Testis (tissue), 3 donors: ENCODE results near the gene SHROOM3. TPM values are rescaled to one million over a fixed set of nuclear protein-coding genes. Genes with fewer than 3 reads are reported as not detected.

Source experiments
- DNase-seq: peaks from one replicate; pipeline ENCODE4 v3.0.0-alpha.2; 2019
- H3K27ac ChIP-seq, 2 donors: fragments of 200-600 bp; sonication (generic); one replicate each; pipeline ENCODE4 v1.5.1; 2019
- H3K27me3 ChIP-seq: fragments of 200-600 bp; sonication (generic); one replicate; pipeline ENCODE4 v1.5.1; 2019
- H3K36me3 ChIP-seq: fragments of 200-600 bp; sonication (generic); one replicate; pipeline ENCODE4 v1.5.1; 2017; ENCODE audit warnings: low read depth; ENCODE audit errors: missing control alignments
- H3K4me1 ChIP-seq: fragments of 200-600 bp; sonication (generic); one replicate; pipeline ENCODE4 v1.5.1; 2019
- H3K4me3 ChIP-seq, 2 donors: fragments of 200-600 bp; sonication (generic); one replicate each; pipeline ENCODE4 v1.5.1; 2017 to 2019
- H3K9me3 ChIP-seq: fragments of 200-600 bp; sonication (generic); one replicate; pipeline ENCODE4 v1.5.1; 2017
- POLR2A ChIP-seq: fragments of 450-650 bp; IDR thresholded peaks from one replicate; pipeline ENCODE4 v1.6.1; 2017; ENCODE audit warnings: antibody characterized with exemption, mild to moderate bottlenecking, moderate library complexity
- WGBS, 2 donors: methylation state at CpG; one replicate each; pipeline ENCODE4 v1.1.5; 2018; 5-methylcytosine and 5-hydroxymethylcytosine counted together
- intact Hi-C: fragments of 100-400 bp; cut with DNase I; formaldehyde crosslinking; loops from one replicate; pipeline ENCODE4 v1.15.1; 2023; ENCODE audit warnings: low total_unique reads
- polyA plus RNA-seq: library from polyadenylated mRNA; stranded (reverse); fragments of 350-450 nt; fragmentation: Illumina TruSeq; extraction: RNeasy Lipid Tissue Mini Kit (QIAGEN cat#74804); gene quantifications from one replicate; pipeline ENCODE4 v1.2.3, GENCODE V29; 2014; ENCODE audit warnings: low read depth, low replicate concordance; ENCODE audit not compliant: insufficient read depth
- total RNA-seq, 2 donors: library from RNA; depleted of rRNA; stranded (reverse); fragments of >200 nt; gene quantifications; one replicate each; pipeline ENCODE4 v1.2.3, GENCODE V29; 2016
- TF ChIP-seq, protein P1 (sequence below), 3 experiments: fragments of 450-650 bp in 2 of 3; fragments of 200-600 bp in 1 of 3; sonication (generic) in 1 of 3; IDR thresholded peaks; one replicate each; pipeline ENCODE4 v1.5.1; 2016 to 2019; ENCODE audit warnings: antibody characterized with exemption in 3 of 3, mild to moderate bottlenecking in 2 of 3, moderate library complexity in 1 of 3

SHROOM3 gene
- total and polyA plus RNA-seq, 3 donors from 2014 or later: 3.9 to 7.2 (median 6.4) TPM

DNA sequence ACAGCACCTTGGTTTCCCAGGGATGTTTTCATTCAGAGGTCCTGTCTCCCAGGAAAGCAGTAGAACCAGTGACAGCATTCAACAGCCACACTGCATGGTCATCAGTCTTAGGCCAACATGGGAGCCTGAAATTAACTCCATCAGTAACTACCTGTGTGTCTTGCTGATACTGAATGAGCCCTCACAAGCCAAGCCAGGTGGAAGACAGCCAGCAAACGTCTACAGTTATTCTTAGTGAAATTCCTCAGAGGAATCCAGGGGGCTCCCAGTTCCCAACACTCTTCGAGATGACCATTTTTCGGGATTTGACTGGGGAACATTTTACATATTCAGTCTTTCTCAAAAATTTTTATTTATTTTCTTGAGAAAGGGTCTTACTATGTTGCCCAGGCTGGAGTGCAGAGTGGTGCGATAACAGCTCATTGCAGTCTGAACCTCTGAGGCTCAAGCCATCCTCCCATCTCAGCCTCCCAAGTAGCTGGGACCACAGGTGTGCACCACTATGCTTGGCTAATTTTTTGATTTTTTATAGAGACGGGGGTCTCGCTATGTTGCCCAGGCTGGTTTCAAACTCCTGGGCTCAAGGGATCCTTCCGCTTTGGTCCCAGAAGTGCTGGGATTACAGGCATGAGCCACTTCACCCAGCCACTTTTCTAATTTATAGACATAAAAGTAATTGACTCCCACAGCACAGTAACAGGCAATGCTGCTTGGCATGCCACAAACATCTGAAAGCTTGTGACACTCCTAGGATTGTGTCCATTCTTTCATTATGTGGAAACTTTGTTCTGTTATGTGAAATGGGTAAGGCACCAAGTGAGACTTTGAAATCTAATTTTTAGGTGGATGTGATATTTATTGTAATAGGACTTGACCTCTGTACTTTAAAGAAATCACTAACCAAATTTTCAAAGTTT lies 346.0 kb downstream of the SHROOM3 start:
- Histone ChIP-seq H3K4me1 (no peaks in the 10 kb centered on the region), H3K36me3 (no peaks in the 10 kb centered on the region), H3K9me3 (no peaks in the 10 kb centered on the region), H3K27ac (no peak overlapping the region), H3K27me3 (no peaks in the 10 kb centered on the region), H3K4me3 (no peak overlapping the region)
- no peak for DNase-seq
- 88 to 95% methylated on average over 7 of the region's 7 CpGs for WGBS, 2 donors
- intact Hi-C loops: no loop called here
- TF ChIP-seq POLR2A: no peak
- TF ChIP-seq, protein P1, sequence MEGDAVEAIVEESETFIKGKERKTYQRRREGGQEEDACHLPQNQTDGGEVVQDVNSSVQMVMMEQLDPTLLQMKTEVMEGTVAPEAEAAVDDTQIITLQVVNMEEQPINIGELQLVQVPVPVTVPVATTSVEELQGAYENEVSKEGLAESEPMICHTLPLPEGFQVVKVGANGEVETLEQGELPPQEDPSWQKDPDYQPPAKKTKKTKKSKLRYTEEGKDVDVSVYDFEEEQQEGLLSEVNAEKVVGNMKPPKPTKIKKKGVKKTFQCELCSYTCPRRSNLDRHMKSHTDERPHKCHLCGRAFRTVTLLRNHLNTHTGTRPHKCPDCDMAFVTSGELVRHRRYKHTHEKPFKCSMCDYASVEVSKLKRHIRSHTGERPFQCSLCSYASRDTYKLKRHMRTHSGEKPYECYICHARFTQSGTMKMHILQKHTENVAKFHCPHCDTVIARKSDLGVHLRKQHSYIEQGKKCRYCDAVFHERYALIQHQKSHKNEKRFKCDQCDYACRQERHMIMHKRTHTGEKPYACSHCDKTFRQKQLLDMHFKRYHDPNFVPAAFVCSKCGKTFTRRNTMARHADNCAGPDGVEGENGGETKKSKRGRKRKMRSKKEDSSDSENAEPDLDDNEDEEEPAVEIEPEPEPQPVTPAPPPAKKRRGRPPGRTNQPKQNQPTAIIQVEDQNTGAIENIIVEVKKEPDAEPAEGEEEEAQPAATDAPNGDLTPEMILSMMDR (IDR thresholded peaks at IDR 0.05): no peak

DNA sequence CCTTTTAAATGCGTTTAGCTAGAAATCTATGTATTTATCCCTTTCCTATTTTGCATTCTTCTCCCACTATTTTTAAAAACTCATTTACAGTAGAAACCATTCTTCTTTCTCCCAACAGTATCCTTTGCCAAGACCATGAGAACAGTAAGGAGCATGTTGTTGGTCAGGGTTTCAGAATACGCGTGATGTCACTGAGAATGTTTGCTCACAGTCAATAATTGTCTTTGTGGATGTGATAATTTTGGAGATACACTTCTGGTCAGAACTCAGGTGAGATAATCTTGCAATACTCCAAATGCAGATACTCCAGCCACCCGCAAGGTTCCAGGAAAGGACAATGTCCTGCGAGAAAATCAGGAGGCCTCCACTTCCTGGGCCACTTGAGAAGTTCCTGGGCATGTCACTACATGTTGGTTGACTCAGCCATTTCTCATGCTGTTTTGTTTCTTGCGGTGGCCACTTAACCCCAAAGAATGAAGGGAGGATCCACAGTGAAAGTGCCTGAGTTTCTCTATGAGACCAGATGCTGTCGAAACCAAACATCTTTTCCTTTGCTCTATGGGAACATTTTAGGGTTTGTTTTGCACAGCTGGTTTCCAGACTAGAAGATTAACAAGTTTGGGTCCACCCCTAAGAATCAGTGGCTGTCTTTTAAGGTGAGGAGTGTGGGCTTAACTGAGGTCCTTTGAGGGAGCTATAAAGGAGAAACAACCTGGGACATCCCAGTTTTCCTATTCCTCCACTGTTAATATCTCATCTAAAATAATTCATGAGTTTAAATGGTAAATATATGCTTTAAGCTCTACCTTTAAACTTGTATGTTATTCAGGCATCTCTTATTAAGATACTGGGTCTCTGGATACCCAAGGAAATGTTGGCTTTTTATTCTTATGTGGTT lies 346.9 kb downstream of the SHROOM3 start:
- no peak for TF ChIP-seq POLR2A
- no peak for DNase-seq
- Histone ChIP-seq H3K4me1 (no peaks in the 10 kb centered on the region), H3K27ac (no peak overlapping the region), H3K4me3 (no peak overlapping the region), H3K36me3 (no peaks in the 10 kb centered on the region), H3K27me3 (no peaks in the 10 kb centered on the region), H3K9me3 (no peaks in the 10 kb centered on the region)
- intact Hi-C loops: no loop called here
- WGBS, 2 donors: 88 to 96% methylated on average over 7 of the region's 7 CpGs

DNA sequence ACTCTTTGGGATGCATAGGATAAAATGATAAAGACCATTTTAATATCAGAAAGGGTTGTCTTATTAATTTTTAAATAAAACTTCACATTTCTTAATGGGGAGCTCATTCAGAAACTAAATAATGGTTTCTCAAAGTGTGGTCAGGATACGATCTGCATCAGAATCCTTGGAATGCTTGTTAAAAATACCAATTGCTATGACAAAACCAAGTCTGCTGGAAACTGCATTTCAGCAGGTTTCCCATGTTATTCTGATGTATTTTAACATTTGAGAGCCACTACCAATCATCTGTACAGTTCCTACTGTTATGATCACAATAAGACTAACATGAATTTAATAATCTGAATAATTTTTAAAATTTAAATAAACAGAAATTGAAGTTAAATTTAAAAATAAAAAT lies 347.8 kb downstream of the SHROOM3 start:
- intact Hi-C loops: no loop called here
- Histone ChIP-seq H3K27ac (no peak overlapping the region), H3K4me3 (no peak overlapping the region), H3K4me1 (no peaks in the 10 kb centered on the region), H3K9me3 (no peaks in the 10 kb centered on the region), H3K27me3 (no peaks in the 10 kb centered on the region), H3K36me3 (no peaks in the 10 kb centered on the region)
- DNase-seq: no peak
- TF ChIP-seq POLR2A: no peak
- TF ChIP-seq, protein P1 (IDR thresholded peaks at IDR 0.05): no peak
- WGBS, 2 donors: 48 to 83% methylated on average over 1 of the region's 1 CpG

DNA sequence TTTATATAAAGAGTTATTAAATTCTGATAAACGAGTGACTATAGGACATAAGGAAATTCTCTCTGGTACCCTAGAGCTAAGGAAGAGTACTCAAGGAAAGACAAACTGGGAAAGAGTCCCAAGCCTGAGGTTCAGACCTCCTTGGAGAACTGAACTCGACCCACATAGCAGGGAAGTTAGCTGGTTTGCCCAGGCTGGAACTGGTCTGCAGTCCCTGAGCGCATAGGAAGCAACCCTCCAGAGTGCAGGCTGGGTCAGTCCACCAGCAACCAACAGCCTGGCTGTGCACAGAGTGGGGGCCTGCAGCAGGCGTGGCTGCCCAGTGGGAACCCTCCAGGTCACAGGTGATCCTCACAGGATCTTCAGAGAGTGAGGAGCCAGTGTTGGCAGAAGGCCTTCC lies 348.8 kb downstream of the SHROOM3 start:
- intact Hi-C loops: no loop called here
- TF ChIP-seq, protein P1 (IDR thresholded peaks at IDR 0.05): no peak
- TF ChIP-seq POLR2A: no peak
- Histone ChIP-seq H3K27me3 (no peaks in the 10 kb centered on the region), H3K9me3 (no peaks in the 10 kb centered on the region), H3K27ac (no peak overlapping the region), H3K36me3 (no peaks in the 10 kb centered on the region), H3K4me3 (no peak overlapping the region), H3K4me1 (no peaks in the 10 kb centered on the region)
- DNase-seq: no peak
- WGBS, 2 donors: 90 to 96% methylated on average over 3 to 4 of the region's 4 CpGs

DNA sequence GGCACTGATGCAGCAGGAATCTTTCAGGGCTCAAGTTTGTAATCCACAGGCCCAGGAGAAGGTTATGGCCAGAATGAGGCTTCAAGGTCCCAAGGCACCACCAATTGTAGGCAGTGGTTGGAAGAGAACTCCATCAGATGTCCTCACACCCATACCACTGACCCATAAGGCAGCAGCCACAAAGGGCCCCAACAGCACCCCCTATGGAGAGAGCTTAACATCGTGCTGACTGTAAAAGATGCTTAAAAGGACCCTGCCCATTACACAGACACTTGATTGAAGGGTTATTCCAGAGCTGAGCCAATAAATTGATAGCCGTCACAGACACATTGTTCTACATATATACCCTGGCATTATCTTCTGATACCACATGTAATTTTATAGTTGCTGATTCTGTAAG lies 349.2 kb downstream of the SHROOM3 start:
- 92 to 100% methylated on average over 2 of the region's 2 CpGs for WGBS, 2 donors
- intact Hi-C loops: no loop called here
- Histone ChIP-seq H3K36me3 (no peaks in the 10 kb centered on the region), H3K27me3 (no peaks in the 10 kb centered on the region), H3K9me3 (no peaks in the 10 kb centered on the region), H3K4me1 (no peaks in the 10 kb centered on the region), H3K27ac (no peak overlapping the region), H3K4me3 (no peak overlapping the region)
- TF ChIP-seq, protein P1 (IDR thresholded peaks at IDR 0.05): no peak
- TF ChIP-seq POLR2A: no peak
- DNase-seq: no peak
